NCI-H524 (cell line): ENCODE data around the gene ABCA8.
A peak's percentile ranks its signal among the peaks of the same experiment; 100 is the strongest.
"Not testable (repeated sequence)": the region's sequence is repeated elsewhere in the genome, so short reads cannot be mapped to it uniquely, and the experiment has no call there.

Source experiments
- DNase-seq, 2 experiments: peaks; one replicate each; lab custom pipeline; 2025; lab: John Stamatoyannopoulos, UW

Gene ABCA8

GRCh38 chr17:68943812-68944182 is 11.4 kb downstream of the ABCA8 start:
- not testable (repeated sequence) for DNase-seq

GRCh38 chr17:68943123-68943811 is 11.9 kb downstream of the ABCA8 start:
- no peak for DNase-seq

- no peak for DNase-seq
These were observed 12.8 kb downstream of the ABCA8 start for GRCh38 chr17:68942389-68942788.

- DNase-seq: no peak
These were observed 13.4 kb downstream of the ABCA8 start for GRCh38 chr17:68941761-68942160.

- no peak for DNase-seq
These were observed 16.0 kb downstream of the ABCA8 start for GRCh38 chr17:68939195-68939594.

GRCh38 chr17:68937890-68938514 is 17.2 kb downstream of the ABCA8 start:
- no peak for DNase-seq

GRCh38 chr17:68927516-68927915 is 27.7 kb downstream of the ABCA8 start:
- no peak for DNase-seq

- peak in 1 of 2 experiments; percentile 23 for DNase-seq
These were observed 30.1 kb downstream of the ABCA8 start for GRCh38 chr17:68924793-68925720.

- DNase-seq: no peak
These were observed 44.3 kb downstream of the ABCA8 start for GRCh38 chr17:68910789-68911431.

- peak; percentile 47 to 66 for DNase-seq
These were observed 44.9 kb downstream of the ABCA8 start for GRCh38 chr17:68910251-68910705.

GRCh38 chr17:68909066-68909465 is 46.1 kb downstream of the ABCA8 start:
- no peak for DNase-seq

GRCh38 chr17:68908045-68908444 is 47.1 kb downstream of the ABCA8 start:
- DNase-seq: no peak

- peak; percentile 15 to 68 for DNase-seq
These were observed 48.6 kb downstream of the ABCA8 start for GRCh38 chr17:68906638-68907037.

GRCh38 chr17:68903286-68903685 is 51.9 kb downstream of the ABCA8 start:
- no peak for DNase-seq

- no peak for DNase-seq
These were observed 57.6 kb downstream of the ABCA8 start for GRCh38 chr17:68897557-68897956.

- no peak for DNase-seq
These were observed 62.5 kb downstream of the ABCA8 start for GRCh38 chr17:68892658-68893057.

- DNase-seq: no peak
These were observed 63.0 kb downstream of the ABCA8 start for GRCh38 chr17:68892193-68892592.

GRCh38 chr17:68886401-68886800 is 68.8 kb downstream of the ABCA8 start:
- no peak for DNase-seq

GRCh38 chr17:68884888-68885287 is 70.3 kb downstream of the ABCA8 start:
- DNase-seq: no peak

GRCh38 chr17:68878226-68878885 is 76.8 kb downstream of the ABCA8 start:
- DNase-seq: peak; percentile 93 to 98

- no peak for DNase-seq
These were observed 83.7 kb downstream of the ABCA8 start for GRCh38 chr17:68871447-68871846.

- DNase-seq: peak; percentile 90 to 97
These were observed 84.2 kb downstream of the ABCA8 start for GRCh38 chr17:68870976-68871375.
